Mesangial cell (primary cell): Measurements from ENCODE around the gene RARRES1. TPM values are rescaled to one million over a fixed set of nuclear protein-coding genes. Genes with fewer than 3 reads are reported as not detected.

Experiments
- total RNA-seq: library from RNA; depleted of rRNA; stranded (reverse); fragments of >200 nt; gene quantifications from 2 replicates; pipeline ENCODE4 v1.2.3, GENCODE V29; 2015

RARRES1 gene
- total RNA-seq = 2.3 and 28.3 TPM in 2 replicates

GRCh38 chr3:158731938-158732855, at the start of gene RARRES1:
Gene RARRES1 (minus strand): TSS chr3:158732457. CDS start chr3:158732415, 42 bp downstream.

GRCh38 chr3:158672215-158673176, 59.8 kb downstream of the RARRES1 start, which contains the start of gene LXN:
Gene LXN (minus strand): TSS chr3:158672648. CDS start chr3:158672478, 170 bp downstream.

Other genes starting within 250 kb of the RARRES1 start
- gene MLF1, start 161.3 kb downstream of the RARRES1 start, total RNA-seq = 8.1 and 11.2 TPM in 2 replicates
- gene GFM1, start 87.9 kb downstream of the RARRES1 start, total RNA-seq = 19.0 and 31.1 TPM in 2 replicates
- gene LXN, start 59.8 kb downstream of the RARRES1 start, total RNA-seq = 15.5 and 82.9 TPM in 2 replicates
- 28.5 and 44.2 TPM in 2 replicates for gene MFSD1, start 69.6 kb upstream of the RARRES1 start, total RNA-seq